GM21619 (cell line): ENCODE data around the gene CD59.
"Not testable (repeated sequence)": the region's sequence is repeated elsewhere in the genome, so short reads cannot be mapped to it uniquely, and the experiment has no call there.

Experiments
- ATAC-seq: cut with Tn5 transposase; IDR thresholded peaks from one replicate; pipeline ENCODE4 v1.9.1; 2021; ENCODE audit not compliant: unreplicated experiment

Gene CD59

DNA sequence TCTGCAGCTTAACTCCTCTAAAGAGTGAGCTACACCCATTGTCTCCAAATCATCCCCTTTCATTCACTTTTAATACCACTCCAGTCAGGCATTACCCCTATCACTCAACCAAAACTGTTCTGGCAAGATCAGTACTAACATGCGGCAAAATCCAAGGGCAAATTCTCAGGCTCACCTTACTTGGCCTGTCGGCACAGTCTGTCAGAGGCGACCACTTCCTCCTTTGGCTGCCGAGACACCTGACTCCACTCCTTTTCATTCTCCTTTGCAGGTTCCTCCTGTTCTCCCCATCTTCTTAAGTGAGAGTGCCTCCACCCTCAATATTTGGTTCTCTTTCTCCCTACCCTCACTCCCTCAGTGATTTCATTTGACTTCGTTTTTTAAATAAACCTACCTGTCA is 39.8 kb downstream of the CD59 start:
- ATAC-seq = no peak

- ATAC-seq = no peak
These were observed 41.1 kb downstream of the CD59 start for GRCh38 chr11:33695051-33695566.

- ATAC-seq = no peak
These were observed 41.7 kb downstream of the CD59 start for GRCh38 chr11:33694346-33695050.

DNA sequence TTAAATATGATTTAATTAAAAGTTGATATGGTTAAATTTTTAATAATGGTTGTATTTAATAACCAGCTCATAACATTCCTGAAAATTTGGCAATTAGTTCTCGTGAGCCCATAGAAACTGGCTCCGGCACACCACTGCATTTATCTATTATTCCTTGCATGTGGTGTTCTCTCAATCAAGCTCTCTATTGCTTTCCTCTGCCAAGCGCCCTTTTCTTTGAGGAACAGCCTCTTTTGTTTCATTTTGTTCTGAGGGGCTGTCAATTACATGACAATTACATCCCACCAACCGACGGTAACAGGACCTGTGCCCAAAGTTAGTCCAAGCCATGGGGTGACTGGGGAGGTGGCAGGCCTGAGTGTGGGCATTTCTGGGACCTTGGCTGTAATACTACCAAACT is 43.7 kb downstream of the CD59 start:
- ATAC-seq = no peak

- ATAC-seq = no peak
These were observed 44.2 kb downstream of the CD59 start for GRCh38 chr11:33692013-33692504.

GRCh38 chr11:33691066-33691864 is 45.0 kb downstream of the CD59 start:
- no peak for ATAC-seq

DNA sequence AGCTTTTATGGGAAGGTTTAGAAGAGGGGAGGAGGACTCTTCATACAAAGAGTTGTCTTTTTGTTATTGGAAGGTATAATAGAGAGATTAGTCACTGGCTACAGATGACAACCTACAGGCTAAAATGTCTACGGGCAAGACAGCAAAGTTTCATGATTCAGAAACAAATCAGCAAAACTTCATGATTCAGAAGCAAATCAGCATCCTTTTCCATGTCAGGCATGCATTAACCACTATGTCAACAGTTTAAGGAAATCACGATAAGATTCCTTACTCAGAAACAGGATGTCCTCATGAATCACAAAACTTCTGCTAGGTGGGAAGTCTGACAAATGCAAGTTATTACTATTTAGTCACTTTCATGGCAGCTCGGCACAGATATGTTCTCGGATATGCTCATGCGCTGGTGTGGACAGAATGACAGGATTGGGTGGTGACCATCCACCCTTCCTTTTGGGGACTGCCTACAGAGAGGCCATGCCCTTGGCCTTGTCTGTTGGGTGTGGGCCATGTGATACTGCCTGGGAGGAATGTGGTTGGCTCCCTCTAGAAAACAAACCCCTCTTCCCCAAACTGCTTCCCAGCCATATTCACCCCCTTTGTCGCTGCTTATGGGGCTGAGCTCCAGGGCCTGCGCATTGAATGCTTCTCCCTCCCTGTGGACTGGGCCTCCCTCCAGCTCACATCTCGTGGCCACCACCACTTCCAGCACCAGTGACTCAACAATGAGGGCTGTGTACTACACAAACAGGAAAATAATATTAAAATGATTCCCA is 45.7 kb downstream of the CD59 start:
- no peak for ATAC-seq

- no peak for ATAC-seq
These were observed 46.7 kb downstream of the CD59 start for GRCh38 chr11:33689501-33689900.

DNA sequence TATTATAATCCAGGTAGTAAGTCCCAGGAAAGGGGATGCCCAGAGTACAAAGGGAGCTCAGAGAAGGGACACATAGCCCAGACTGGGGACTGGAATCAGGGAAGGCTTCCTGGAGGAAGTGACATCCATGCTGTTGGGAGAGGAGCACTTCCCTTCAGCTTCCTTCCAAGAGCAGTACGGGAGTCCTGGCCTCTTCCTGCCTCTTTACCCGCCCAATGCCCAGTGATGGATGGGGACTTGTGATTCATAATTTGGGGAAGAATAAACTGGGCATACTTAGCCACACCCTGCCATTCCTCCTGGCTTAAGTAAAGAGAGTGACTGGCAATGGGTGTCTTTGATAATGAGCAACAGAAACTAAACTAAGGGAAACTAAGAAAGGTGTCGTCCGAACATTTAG is 47.1 kb downstream of the CD59 start:
- ATAC-seq = no peak

DNA sequence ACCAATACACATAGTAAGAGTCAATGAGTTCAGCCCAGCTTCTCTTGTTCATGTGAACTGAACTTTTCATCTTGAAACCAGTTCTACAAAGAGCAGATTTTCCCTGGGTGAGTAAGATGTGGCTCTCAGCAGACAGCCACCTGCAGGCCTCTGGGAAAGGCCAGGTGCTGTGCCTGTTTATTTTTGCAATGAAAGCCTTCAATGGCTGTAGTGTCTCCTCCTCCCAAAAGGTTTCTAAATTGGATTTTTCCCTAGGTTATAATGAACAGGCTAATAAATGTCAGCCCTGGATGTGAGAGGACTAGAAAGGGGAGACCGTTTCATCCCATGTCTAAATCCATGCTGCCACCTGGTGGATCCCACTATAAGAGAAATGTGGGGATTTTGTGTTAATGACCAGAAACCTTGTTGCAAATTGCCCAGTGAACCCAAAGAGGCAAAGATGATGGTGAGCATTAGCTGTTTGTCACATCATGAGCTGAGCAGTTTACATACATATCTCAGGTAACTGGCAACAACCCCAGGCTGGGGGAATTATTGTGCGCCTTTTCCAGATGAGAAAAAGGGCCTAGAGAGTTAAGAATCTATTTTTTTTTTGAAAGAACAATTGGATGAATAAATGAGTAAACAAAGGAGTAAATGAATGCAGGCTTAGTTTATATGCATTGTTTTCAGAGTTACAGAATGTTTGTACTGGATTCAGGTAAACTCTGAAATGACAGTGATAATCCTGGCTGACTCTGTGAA is 48.3 kb downstream of the CD59 start:
- no peak for ATAC-seq

DNA sequence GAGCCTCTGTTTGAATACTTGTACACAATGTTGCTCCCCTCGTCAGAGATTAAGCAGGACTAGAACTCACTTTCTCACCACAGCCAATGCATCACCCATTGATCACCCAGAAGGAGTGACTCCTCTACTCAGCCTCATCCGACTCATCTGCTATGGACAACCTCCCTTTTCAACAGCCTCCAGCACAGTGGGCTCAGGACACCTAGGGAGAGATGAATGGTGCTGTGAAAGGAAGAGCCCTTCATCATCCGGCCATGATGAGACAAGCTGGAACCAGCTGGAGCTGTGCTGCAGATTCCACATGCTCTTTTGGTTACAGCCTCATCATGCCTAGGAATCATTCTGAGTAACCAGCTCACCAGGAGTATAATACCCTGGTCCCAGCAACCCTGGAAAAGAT is 51.1 kb downstream of the CD59 start:
- ATAC-seq = no peak

GRCh38 chr11:33684003-33684706 is 52.1 kb downstream of the CD59 start:
- no peak for ATAC-seq

GRCh38 chr11:33682446-33682845 is 53.8 kb downstream of the CD59 start:
- ATAC-seq = no peak

DNA sequence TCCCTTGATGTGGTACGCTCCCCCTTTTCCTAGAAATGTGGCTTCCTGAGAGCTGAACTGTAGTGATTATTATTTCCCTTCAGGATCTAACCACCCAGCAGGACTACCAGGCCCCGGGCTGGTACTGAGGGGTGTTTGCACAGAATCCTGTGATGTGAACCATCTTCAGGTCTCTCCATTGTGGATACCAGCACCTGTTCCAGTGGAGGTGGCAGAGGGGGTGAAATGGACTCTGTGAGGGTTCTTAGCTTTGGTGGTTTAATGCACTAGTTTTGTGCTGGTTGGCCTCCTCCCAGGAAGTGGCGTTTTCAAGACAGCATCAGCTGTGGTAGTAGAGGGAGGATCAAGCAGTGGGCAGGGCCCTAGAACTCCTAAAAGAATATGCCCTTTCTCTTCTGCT is 54.2 kb downstream of the CD59 start:
- ATAC-seq = no peak

DNA sequence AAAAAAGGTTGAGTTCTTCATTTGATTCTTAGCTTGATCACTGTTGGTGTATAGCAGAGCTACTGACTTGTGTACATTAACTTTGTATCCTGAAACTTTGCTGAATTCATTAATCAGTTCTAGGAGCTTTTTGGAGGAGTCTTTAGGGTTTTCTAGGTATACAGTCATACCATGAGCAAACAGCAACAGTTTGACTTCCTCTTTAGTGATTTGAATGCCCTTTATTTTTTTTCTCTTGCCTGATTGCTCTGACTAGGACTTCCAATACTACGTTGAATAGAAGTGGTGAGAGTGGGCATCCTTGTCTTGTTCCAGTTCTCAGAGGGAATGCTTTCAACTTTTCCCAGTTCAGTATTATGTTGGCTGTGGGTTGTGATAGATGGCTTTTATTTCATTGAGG is 57.6 kb downstream of the CD59 start:
- ATAC-seq = not testable (repeated sequence)

- no peak for ATAC-seq
These were observed 62.0 kb downstream of the CD59 start for GRCh38 chr11:33674035-33674814.

GRCh38 chr11:33672273-33672672 is 64.0 kb downstream of the CD59 start:
- ATAC-seq = no peak

GRCh38 chr11:33670250-33671011 is 65.8 kb downstream of the CD59 start:
- ATAC-seq = no peak
